ENCODE results near the gene DIPK1B.
"Not testable (repeated sequence)": the region's sequence is repeated elsewhere in the genome, so short reads cannot be mapped to it uniquely, and the experiment has no call there.

Gene DIPK1B

GRCh38 chr9:136707011-136707410 lies 5.4 kb upstream of the DIPK1B start:
- TF ChIP-seq CTCF (conservative IDR thresholded peaks at IDR 0.05) (no peak), ZFX (IDR thresholded peaks at IDR 0.05) (no peak)
- H3K27ac ChIP-seq: no peak overlapping the region

- H3K27ac ChIP-seq: no peak overlapping the region
Measured at GRCh38 chr9:136707849-136708517, 4.4 kb upstream of the DIPK1B start.

GRCh38 chr9:136709454-136710109 lies 2.8 kb upstream of the DIPK1B start:
- no peak overlapping the region for H3K27ac ChIP-seq
- no peak for TF ChIP-seq ZFX (IDR thresholded peaks at IDR 0.05)
- no peak for TF ChIP-seq CTCF (conservative IDR thresholded peaks at IDR 0.05)

More at GRCh38 chr9:136707849-136708517, 4.4 kb upstream of the DIPK1B start:
- no peak for TF ChIP-seq ZFX (IDR thresholded peaks at IDR 0.05)
- TF ChIP-seq CTCF (conservative IDR thresholded peaks at IDR 0.05): no peak

- TF ChIP-seq ZFX (IDR thresholded peaks at IDR 0.05) (no peak), CTCF (conservative IDR thresholded peaks at IDR 0.05) (no peak)
- no peak overlapping the region for H3K27ac ChIP-seq
Measured at GRCh38 chr9:136710543-136710942, 1.8 kb upstream of the DIPK1B start.

GRCh38 chr9:136711219-136711648 lies 1.1 kb upstream of the DIPK1B start:
- H3K27ac ChIP-seq: not testable (repeated sequence)

GRCh38 chr9:136712690-136713544 lies 545 bp downstream of the DIPK1B start:
- peak; percentile 83; the same call in 1 of the 2 replicates for TF ChIP-seq ZFX (IDR thresholded peaks at IDR 0.05)
- TF ChIP-seq CTCF (conservative IDR thresholded peaks at IDR 0.05): no peak
- peak overlapping the region; percentile 79 for H3K27ac ChIP-seq

GRCh38 chr9:136713550-136713949 lies 1.2 kb downstream of the DIPK1B start:
- peak overlapping the region; percentile 79 for H3K27ac ChIP-seq
- no peak for TF ChIP-seq ZFX (IDR thresholded peaks at IDR 0.05)
- TF ChIP-seq CTCF (conservative IDR thresholded peaks at IDR 0.05): no peak
